PC-3 (cell line): ENCODE measurements around the gene SLC6A7. TPM values are rescaled to one million over a fixed set of nuclear protein-coding genes. Genes with fewer than 3 reads are reported as not detected.

Source experiments
- ATAC-seq: fragments of 200-7000 bp; cut with Tn5 transposase; 2 replicates; pipeline ENCODE4 v1.9.1; 2020; ENCODE audit warnings: mild to moderate bottlenecking, moderate library complexity
- BruUV-seq: library from RNA; stranded (reverse); fragments of 400-500 nt; replicated peaks from 2 replicates; lab custom pipeline; 2021; lab: Mats Ljungman, UMichigan
- CTCF ChIA-PET: fragments of 300-600 bp; sonication (Branson Sonifier 250); formaldehyde crosslinking; loops from one replicate; lab custom pipeline; 2022; ENCODE audit warnings: antibody characterized with exemption; lab: Charles Lee
- POLR2A ChIA-PET: fragments of 300-600 bp; sonication (Branson Sonifier 250); formaldehyde crosslinking; loops from one replicate; lab custom pipeline; 2022; ENCODE audit warnings: antibody characterized with exemption; ENCODE audit not compliant: unreplicated experiment; lab: Charles Lee
- DNase-seq: peaks from one replicate; pipeline ENCODE4 v3.0.0-alpha.2; 2015
- H2AFZ ChIP-seq: fragments of 300-600 bp; sonication (generic); 2 replicates; pipeline ENCODE4 v1.6.0; 2016; ENCODE audit warnings: antibody characterized with exemption, low read length
- H3F3A ChIP-seq: fragments of 300-600 bp; sonication (generic); one replicate; pipeline ENCODE4 v1.6.0; 2017; ENCODE audit warnings: antibody characterized with exemption, low read length, control low read depth, mild to moderate bottlenecking; ENCODE audit not compliant: unreplicated experiment
- H3K27ac ChIP-seq: fragments of 300-600 bp; sonication (generic); 2 replicates; pipeline ENCODE4 v1.5.1; 2016; ENCODE audit warnings: mild to moderate bottlenecking, low read length
- H3K27me3 ChIP-seq: fragments of 300-600 bp; sonication (generic); 2 replicates; pipeline ENCODE4 v1.6.1; 2016; ENCODE audit warnings: low read length, mixed read lengths
- H3K36me3 ChIP-seq: fragments of 300-600 bp; sonication (generic); 2 replicates; pipeline ENCODE4 v1.6.1; 2016; ENCODE audit warnings: low read depth, mixed run types, low read length, mixed read lengths
- H3K4me1 ChIP-seq: fragments of 300-600 bp; sonication (generic); 2 replicates; pipeline ENCODE4 v1.5.1; 2016; ENCODE audit warnings: low read length; ENCODE audit not compliant: insufficient read depth
- H3K4me2 ChIP-seq: fragments of 300-600 bp; sonication (generic); 2 replicates; pipeline ENCODE4 v1.6.0; 2016; ENCODE audit warnings: low read length
- H3K4me3 ChIP-seq: fragments of 300-600 bp; sonication (generic); 2 replicates; pipeline ENCODE4 v1.5.1; 2016; ENCODE audit warnings: mild to moderate bottlenecking, low read length, mixed read lengths
- H3K79me2 ChIP-seq: fragments of 300-600 bp; sonication (generic); 2 replicates; pipeline ENCODE4 v1.6.1; 2017; ENCODE audit warnings: low read length, mixed read lengths
- H3K9ac ChIP-seq: fragments of 300-600 bp; sonication (generic); 2 replicates; pipeline ENCODE4 v1.6.0; 2016; ENCODE audit warnings: mild to moderate bottlenecking, low read length
- H3K9me2 ChIP-seq: fragments of 300-600 bp; sonication (generic); replicated peaks from 2 replicates; pipeline ENCODE4 v1.6.1; 2016; ENCODE audit warnings: mixed run types, low read length, mixed read lengths
- H3K9me3 ChIP-seq: fragments of 300-600 bp; sonication (generic); 2 replicates; pipeline ENCODE4 v1.6.1; 2016; ENCODE audit warnings: low read length, mixed read lengths
- H4K20me1 ChIP-seq: fragments of 300-600 bp; sonication (generic); 2 replicates; pipeline ENCODE4 v1.6.1; 2016; ENCODE audit warnings: low read length, mixed read lengths
- CTCF ChIP-seq: fragments of 300-600 bp; sonication (generic); conservative IDR thresholded peaks from 2 replicates; pipeline ENCODE4 v1.5.1; 2017; ENCODE audit warnings: antibody characterized with exemption, low read depth, mild to moderate bottlenecking, low read length
- EZH2 ChIP-seq: fragments of 300-600 bp; sonication (generic); IDR thresholded peaks from one replicate; pipeline ENCODE4 v1.6.1; 2017; ENCODE audit warnings: antibody characterized with exemption, mild to moderate bottlenecking, low read length; ENCODE audit not compliant: unreplicated experiment
- EZH2phosphoT487 ChIP-seq: fragments of 300-600 bp; sonication (generic); IDR thresholded peaks from 2 replicates; pipeline ENCODE4 v1.6.1; 2018; ENCODE audit warnings: mild to moderate bottlenecking, antibody characterized with exemption, low read length, borderline replicate concordance
- intact Hi-C: fragments of 100-400 bp; cut with micrococcal nuclease; formaldehyde crosslinking; loops from 2 replicates; pipeline ENCODE4 v1.9.0; 2023
- total RNA-seq: library from RNA; depleted of rRNA; stranded (reverse); fragments of >200 nt; gene quantifications from 2 replicates; pipeline ENCODE4 v1.2.3, GENCODE V29; 2014

Gene SLC6A7
- total RNA-seq, 1 experiment from 2014 or later, result 0.29 TPM

GRCh38 chr5:150177721-150178120 is 12.1 kb upstream of the SLC6A7 start:
- intact Hi-C loops, result no loop called here
- H3K9me2 ChIP-seq, result no peaks in the 10 kb centered on the region
- no peak for ATAC-seq
- ChIA-PET CTCF (no interaction called here), POLR2A (no interaction called here)
- no peaks in the 10 kb centered on the region for H3K27me3 ChIP-seq
- H3K9me3 ChIP-seq, result no peaks in the 10 kb centered on the region
- no peak overlapping the region for H3K4me3 ChIP-seq
- H3K36me3 ChIP-seq, result no peaks in the 10 kb centered on the region
- H3K4me2 ChIP-seq, result no peak overlapping the region
- no peak overlapping the region for H3K27ac ChIP-seq
- H4K20me1 ChIP-seq, result no peaks in the 10 kb centered on the region
- no TSS peak for BruUV-seq
- DNase-seq, result no peak
- no peaks in the 10 kb centered on the region for H3F3A ChIP-seq
- no peaks in the 10 kb centered on the region for H3K4me1 ChIP-seq
- TF ChIP-seq EZH2phosphoT487 (no peak), CTCF (no peak)
- H2AFZ ChIP-seq, result no peak overlapping the region
- no peaks in the 10 kb centered on the region for H3K79me2 ChIP-seq
- H3K9ac ChIP-seq, result no peak overlapping the region

- intact Hi-C loops, result no loop called here
- H3K79me2 ChIP-seq, result no peaks in the 10 kb centered on the region
- no peak for DNase-seq
- H2AFZ ChIP-seq, result no peak overlapping the region
- ChIA-PET CTCF (no interaction called here), POLR2A (no interaction called here)
- H3K27me3 ChIP-seq, result no peaks in the 10 kb centered on the region
- H3K4me1 ChIP-seq, result no peaks in the 10 kb centered on the region
- H3K4me2 ChIP-seq, result no peak overlapping the region
- H3K36me3 ChIP-seq, result no peaks in the 10 kb centered on the region
- no peak overlapping the region for H3K4me3 ChIP-seq
- H3K9me2 ChIP-seq, result no peaks in the 10 kb centered on the region
- H3K9ac ChIP-seq, result no peak overlapping the region
- TF ChIP-seq CTCF (no peak), EZH2 (no peak), EZH2phosphoT487 (no peak)
- no TSS peak for BruUV-seq
- no peaks in the 10 kb centered on the region for H4K20me1 ChIP-seq
- H3K9me3 ChIP-seq, result no peaks in the 10 kb centered on the region
- H3K27ac ChIP-seq, result no peak overlapping the region
- no peaks in the 10 kb centered on the region for H3F3A ChIP-seq
- no peak for ATAC-seq
Observed at GRCh38 chr5:150178262-150178661, 11.6 kb upstream of the SLC6A7 start.

GRCh38 chr5:150179019-150179620 is 10.7 kb upstream of the SLC6A7 start:
- Histone ChIP-seq H3K9me3 (no peaks in the 10 kb centered on the region), H3F3A (no peaks in the 10 kb centered on the region), H3K9ac (no peak overlapping the region), H4K20me1 (no peaks in the 10 kb centered on the region), H3K4me1 (no peaks in the 10 kb centered on the region), H3K27me3 (no peaks in the 10 kb centered on the region), H3K27ac (no peak overlapping the region), H3K36me3 (no peaks in the 10 kb centered on the region), H2AFZ (no peak overlapping the region), H3K4me2 (no peak overlapping the region), H3K79me2 (no peaks in the 10 kb centered on the region), H3K4me3 (no peak overlapping the region), H3K9me2 (no peaks in the 10 kb centered on the region)
- DNase-seq (no peak), ATAC-seq (no peak)
- POLR2A ChIA-PET, result no interaction called here
- BruUV-seq, result no TSS peak
- CTCF ChIA-PET, result no interaction called here
- intact Hi-C loops, result no loop called here
- TF ChIP-seq EZH2phosphoT487 (no peak), EZH2 (no peak), CTCF (no peak)
